ENCODE measurements around the gene WFDC8.

The WFDC8 gene

GRCh38 chr20:45548410-45548809 lies 30.7 kb downstream of the WFDC8 start:
- no peak for ATAC-seq
- no peak for TF ChIP-seq CREB5 (CRISPR knock-in tag; IDR thresholded peaks at IDR 0.05; ENCODE audit: low read depth)
- no peak for TF ChIP-seq ZC3H10 (CRISPR knock-in tag; IDR thresholded peaks at IDR 0.05)
- TF ChIP-seq ISL1 (CRISPR knock-in tag; IDR thresholded peaks at IDR 0.05) = no peak
- no peak for TF ChIP-seq PPARA (CRISPR knock-in tag; IDR thresholded peaks at IDR 0.05; ENCODE audit: borderline replicate concordance)
- TF ChIP-seq CSRNP3 (CRISPR knock-in tag; IDR thresholded peaks at IDR 0.05) = no peak
- no peak for TF ChIP-seq CSDC2 (CRISPR knock-in tag; IDR thresholded peaks at IDR 0.05)
- no peak for TF ChIP-seq ZFP3 (CRISPR knock-in tag; IDR thresholded peaks at IDR 0.05)
- TF ChIP-seq POU6F1 (CRISPR knock-in tag; IDR thresholded peaks at IDR 0.05; ENCODE audit: borderline replicate concordance, low read depth) = no peak
- no peak for TF ChIP-seq ZNF8 (CRISPR knock-in tag; IDR thresholded peaks at IDR 0.05)
- no peak for TF ChIP-seq TOX (CRISPR knock-in tag; IDR thresholded peaks at IDR 0.05; ENCODE audit: borderline replicate concordance)
- TF ChIP-seq ZFP30 (CRISPR knock-in tag; IDR thresholded peaks at IDR 0.05) = no peak
- TF ChIP-seq ZNF70 (CRISPR knock-in tag; IDR thresholded peaks at IDR 0.05) = no peak
- no peak for TF ChIP-seq TCF4 (CRISPR knock-in tag; IDR thresholded peaks at IDR 0.05; ENCODE audit: borderline replicate concordance)
- TF ChIP-seq RARB (CRISPR knock-in tag; IDR thresholded peaks at IDR 0.05) = no peak
- no peak for TF ChIP-seq PATZ1 (CRISPR knock-in tag; IDR thresholded peaks at IDR 0.05; ENCODE audit: borderline replicate concordance)
- TF ChIP-seq GLIS3 (CRISPR knock-in tag; IDR thresholded peaks at IDR 0.05) = no peak
- TF ChIP-seq ARNTL (CRISPR knock-in tag; IDR thresholded peaks at IDR 0.05; ENCODE audit: borderline replicate concordance, low read depth) = no peak
- TF ChIP-seq OSR1 (CRISPR knock-in tag; IDR thresholded peaks at IDR 0.05) = no peak
- no peak for TF ChIP-seq BACH2 (CRISPR knock-in tag; IDR thresholded peaks at IDR 0.05; ENCODE audit: borderline replicate concordance)
- no peak for TF ChIP-seq ZNF565 (CRISPR knock-in tag; conservative IDR thresholded peaks at IDR 0.05; ENCODE audit: low read depth)

GRCh38 chr20:45547206-45547770 lies 31.8 kb downstream of the WFDC8 start, which contains the start of gene EPPIN:
EPPIN (minus strand) TSS chr20:45547401; CDS start chr20:45547357, 44 bp downstream.
- no peak for TF ChIP-seq CSRNP3 (CRISPR knock-in tag; IDR thresholded peaks at IDR 0.05)
- TF ChIP-seq ZNF565 (CRISPR knock-in tag; conservative IDR thresholded peaks at IDR 0.05; ENCODE audit: low read depth) = no peak
- no peak for TF ChIP-seq ZFP30 (CRISPR knock-in tag; IDR thresholded peaks at IDR 0.05)
- TF ChIP-seq ISL1 (CRISPR knock-in tag; IDR thresholded peaks at IDR 0.05) = no peak
- TF ChIP-seq ESRRG (CRISPR knock-in tag; IDR thresholded peaks at IDR 0.05) = no peak
- TF ChIP-seq PATZ1 (CRISPR knock-in tag; IDR thresholded peaks at IDR 0.05; ENCODE audit: borderline replicate concordance) = no peak
- TF ChIP-seq ZFP3 (CRISPR knock-in tag; IDR thresholded peaks at IDR 0.05) = no peak
- no peak for TF ChIP-seq BACH2 (CRISPR knock-in tag; IDR thresholded peaks at IDR 0.05; ENCODE audit: borderline replicate concordance)
- no peak for TF ChIP-seq ZC3H10 (CRISPR knock-in tag; IDR thresholded peaks at IDR 0.05)
- no peak for TF ChIP-seq TOX (CRISPR knock-in tag; IDR thresholded peaks at IDR 0.05; ENCODE audit: borderline replicate concordance)
- no peak for TF ChIP-seq RARB (CRISPR knock-in tag; IDR thresholded peaks at IDR 0.05)
- no peak for TF ChIP-seq ZNF70 (CRISPR knock-in tag; IDR thresholded peaks at IDR 0.05)
- TF ChIP-seq POU6F1 (CRISPR knock-in tag; IDR thresholded peaks at IDR 0.05; ENCODE audit: borderline replicate concordance, low read depth) = no peak
- TF ChIP-seq SNAI2 (CRISPR knock-in tag; IDR thresholded peaks at IDR 0.05) = no peak
- no peak for TF ChIP-seq CREB5 (CRISPR knock-in tag; IDR thresholded peaks at IDR 0.05; ENCODE audit: low read depth)
- no peak for TF ChIP-seq GLIS3 (CRISPR knock-in tag; IDR thresholded peaks at IDR 0.05)
- no peak for ATAC-seq
